ENCODE measurements around the gene UNC119. TPM values are rescaled to one million over a fixed set of nuclear protein-coding genes. Genes with fewer than 3 reads are reported as not detected.

The UNC119 gene
- total and polyA plus RNA-seq, 4 donors: 14.0 to 20.0 (median 16.1) TPM

GRCh38 chr17:28580959-28581358, 28.5 kb upstream of the UNC119 start:
- Histone ChIP-seq H3K36me3 (ENCODE audit: control insufficient read depth in 4 of 4, insufficient read depth in 3 of 4, low read depth in 1 of 4, low read length in 3 of 4) (peaks cover 8 to 37% (median 33%) of the 10 kb centered on the region in 4 donors), H3K4me3 (ENCODE audit: low read depth in 1 of 3, low read length in 3 of 3) (no peak overlapping the region), H3K27me3 (ENCODE audit: control insufficient read depth in 4 of 4, insufficient read depth in 4 of 4, low read length in 3 of 4) (no peaks in the 10 kb centered on the region), H3K27ac (ENCODE audit: low read depth in 1 of 2, low read length in 2 of 2) (no peak overlapping the region), H3K9me3 (ENCODE audit: control insufficient read depth in 4 of 4, low read length in 3 of 4) (no peaks in the 10 kb centered on the region), H3K9ac (ENCODE audit: low read depth in 1 of 2, low read length in 2 of 2) (no peak overlapping the region), H3K4me1 (ENCODE audit: control insufficient read depth in 4 of 4, insufficient read depth in 4 of 4, low read length in 3 of 4) (peaks cover 7 to 12% (median 11%) of the 10 kb centered on the region in 4 donors)
- no peak for DNase-seq (ENCODE audit: low spot score)
- no peak for TF ChIP-seq HNF4G (IDR thresholded peaks at IDR 0.05)
- TF ChIP-seq TAF1 (conservative IDR thresholded peaks at IDR 0.05): no peak
- TF ChIP-seq, protein P1, sequence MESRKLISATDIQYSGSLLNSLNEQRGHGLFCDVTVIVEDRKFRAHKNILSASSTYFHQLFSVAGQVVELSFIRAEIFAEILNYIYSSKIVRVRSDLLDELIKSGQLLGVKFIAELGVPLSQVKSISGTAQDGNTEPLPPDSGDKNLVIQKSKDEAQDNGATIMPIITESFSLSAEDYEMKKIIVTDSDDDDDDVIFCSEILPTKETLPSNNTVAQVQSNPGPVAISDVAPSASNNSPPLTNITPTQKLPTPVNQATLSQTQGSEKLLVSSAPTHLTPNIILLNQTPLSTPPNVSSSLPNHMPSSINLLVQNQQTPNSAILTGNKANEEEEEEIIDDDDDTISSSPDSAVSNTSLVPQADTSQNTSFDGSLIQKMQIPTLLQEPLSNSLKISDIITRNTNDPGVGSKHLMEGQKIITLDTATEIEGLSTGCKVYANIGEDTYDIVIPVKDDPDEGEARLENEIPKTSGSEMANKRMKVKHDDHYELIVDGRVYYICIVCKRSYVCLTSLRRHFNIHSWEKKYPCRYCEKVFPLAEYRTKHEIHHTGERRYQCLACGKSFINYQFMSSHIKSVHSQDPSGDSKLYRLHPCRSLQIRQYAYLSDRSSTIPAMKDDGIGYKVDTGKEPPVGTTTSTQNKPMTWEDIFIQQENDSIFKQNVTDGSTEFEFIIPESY (IDR thresholded peaks at IDR 0.05): no peak
- TF ChIP-seq CTCF (IDR thresholded peaks at IDR 0.05; ENCODE audit: low read depth, low read length, missing input control): no peak
- TF ChIP-seq HNF4A (conservative IDR thresholded peaks at IDR 0.05): no peak
- no peak for TF ChIP-seq SP1 (IDR thresholded peaks at IDR 0.05)
- TF ChIP-seq, protein P2, sequence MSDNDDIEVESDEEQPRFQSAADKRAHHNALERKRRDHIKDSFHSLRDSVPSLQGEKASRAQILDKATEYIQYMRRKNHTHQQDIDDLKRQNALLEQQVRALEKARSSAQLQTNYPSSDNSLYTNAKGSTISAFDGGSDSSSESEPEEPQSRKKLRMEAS (IDR thresholded peaks at IDR 0.05): no peak
- no peak for TF ChIP-seq FOXA2 (IDR thresholded peaks at IDR 0.05)
- TF ChIP-seq, protein P3, sequence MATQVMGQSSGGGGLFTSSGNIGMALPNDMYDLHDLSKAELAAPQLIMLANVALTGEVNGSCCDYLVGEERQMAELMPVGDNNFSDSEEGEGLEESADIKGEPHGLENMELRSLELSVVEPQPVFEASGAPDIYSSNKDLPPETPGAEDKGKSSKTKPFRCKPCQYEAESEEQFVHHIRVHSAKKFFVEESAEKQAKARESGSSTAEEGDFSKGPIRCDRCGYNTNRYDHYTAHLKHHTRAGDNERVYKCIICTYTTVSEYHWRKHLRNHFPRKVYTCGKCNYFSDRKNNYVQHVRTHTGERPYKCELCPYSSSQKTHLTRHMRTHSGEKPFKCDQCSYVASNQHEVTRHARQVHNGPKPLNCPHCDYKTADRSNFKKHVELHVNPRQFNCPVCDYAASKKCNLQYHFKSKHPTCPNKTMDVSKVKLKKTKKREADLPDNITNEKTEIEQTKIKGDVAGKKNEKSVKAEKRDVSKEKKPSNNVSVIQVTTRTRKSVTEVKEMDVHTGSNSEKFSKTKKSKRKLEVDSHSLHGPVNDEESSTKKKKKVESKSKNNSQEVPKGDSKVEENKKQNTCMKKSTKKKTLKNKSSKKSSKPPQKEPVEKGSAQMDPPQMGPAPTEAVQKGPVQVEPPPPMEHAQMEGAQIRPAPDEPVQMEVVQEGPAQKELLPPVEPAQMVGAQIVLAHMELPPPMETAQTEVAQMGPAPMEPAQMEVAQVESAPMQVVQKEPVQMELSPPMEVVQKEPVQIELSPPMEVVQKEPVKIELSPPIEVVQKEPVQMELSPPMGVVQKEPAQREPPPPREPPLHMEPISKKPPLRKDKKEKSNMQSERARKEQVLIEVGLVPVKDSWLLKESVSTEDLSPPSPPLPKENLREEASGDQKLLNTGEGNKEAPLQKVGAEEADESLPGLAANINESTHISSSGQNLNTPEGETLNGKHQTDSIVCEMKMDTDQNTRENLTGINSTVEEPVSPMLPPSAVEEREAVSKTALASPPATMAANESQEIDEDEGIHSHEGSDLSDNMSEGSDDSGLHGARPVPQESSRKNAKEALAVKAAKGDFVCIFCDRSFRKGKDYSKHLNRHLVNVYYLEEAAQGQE (IDR thresholded peaks at IDR 0.05): no peak
- TF ChIP-seq, protein P4, sequence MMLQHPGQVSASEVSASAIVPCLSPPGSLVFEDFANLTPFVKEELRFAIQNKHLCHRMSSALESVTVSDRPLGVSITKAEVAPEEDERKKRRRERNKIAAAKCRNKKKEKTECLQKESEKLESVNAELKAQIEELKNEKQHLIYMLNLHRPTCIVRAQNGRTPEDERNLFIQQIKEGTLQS (IDR thresholded peaks at IDR 0.05): no peak
- no peak for TF ChIP-seq JUND (IDR thresholded peaks at IDR 0.05)
- WGBS: 97% methylated on average over 3 of the region's 3 CpGs

DNA sequence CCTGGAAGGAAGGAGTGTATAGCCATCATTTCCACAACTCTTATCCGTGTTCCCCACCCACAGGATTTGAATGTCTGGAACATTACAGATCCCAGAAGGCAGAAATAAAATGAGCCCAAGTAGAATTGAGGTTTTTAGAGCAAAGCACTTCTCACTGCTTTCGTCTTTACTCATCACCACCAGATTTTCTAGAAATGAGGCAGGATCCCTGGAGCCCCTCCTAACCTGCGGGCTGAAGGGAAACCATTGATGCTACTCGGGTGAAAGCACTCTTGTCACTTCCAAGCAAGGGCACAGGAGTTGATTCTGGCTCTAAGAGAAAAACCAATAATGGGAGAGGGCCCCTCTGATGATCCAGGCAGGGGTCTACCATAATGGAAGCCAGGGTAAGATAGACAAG, 27.1 kb upstream of the UNC119 start:
- 95% methylated on average over 4 of the region's 4 CpGs for WGBS
- TF ChIP-seq RAD21 (IDR thresholded peaks at IDR 0.05): no peak
- no peak for TF ChIP-seq TAF1 (conservative IDR thresholded peaks at IDR 0.05)
- no peak for TF ChIP-seq YY1 (IDR thresholded peaks at IDR 0.05)
- TF ChIP-seq, protein P3 (IDR thresholded peaks at IDR 0.05): no peak
- no peak for TF ChIP-seq EGR1 (IDR thresholded peaks at IDR 0.05; ENCODE audit: low read depth in 2 of 2)
- TF ChIP-seq GABPA (IDR thresholded peaks at IDR 0.05 in 1 of 2, conservative IDR thresholded peaks at IDR 0.05 in 1 of 2): no peak
- TF ChIP-seq HNF4A (conservative IDR thresholded peaks at IDR 0.05): no peak
- TF ChIP-seq, protein P4 (IDR thresholded peaks at IDR 0.05): no peak
- TF ChIP-seq JUND (IDR thresholded peaks at IDR 0.05): no peak
- no peak for TF ChIP-seq SP1 (IDR thresholded peaks at IDR 0.05)
- no peak for TF ChIP-seq FOXA2 (IDR thresholded peaks at IDR 0.05)
- TF ChIP-seq, protein P1 (IDR thresholded peaks at IDR 0.05): no peak
- TF ChIP-seq, protein P2 (IDR thresholded peaks at IDR 0.05): no peak
- TF ChIP-seq NR2F2 (IDR thresholded peaks at IDR 0.05): no peak

More for the DNA sequence above, 27.1 kb upstream of the UNC119 start:
- Histone ChIP-seq H3K27ac (ENCODE audit: low read depth in 1 of 2, low read length in 2 of 2) (no peak overlapping the region), H3K9me3 (ENCODE audit: control insufficient read depth in 4 of 4, low read length in 3 of 4) (no peaks in the 10 kb centered on the region), H3K9ac (ENCODE audit: low read depth in 1 of 2, low read length in 2 of 2) (no peak overlapping the region), H3K4me1 (ENCODE audit: control insufficient read depth in 4 of 4, insufficient read depth in 4 of 4, low read length in 3 of 4) (peaks cover 11 to 19% (median 15%) of the 10 kb centered on the region in 4 donors), H3K36me3 (ENCODE audit: control insufficient read depth in 4 of 4, insufficient read depth in 3 of 4, low read depth in 1 of 4, low read length in 3 of 4) (peaks cover 5 to 26% (median 20%) of the 10 kb centered on the region in 4 donors), H3K4me3 (ENCODE audit: low read depth in 1 of 3, low read length in 3 of 3) (no peak overlapping the region), H3K27me3 (ENCODE audit: control insufficient read depth in 4 of 4, insufficient read depth in 4 of 4, low read length in 3 of 4) (no peaks in the 10 kb centered on the region)
- DNase-seq (ENCODE audit: low spot score): no peak
